ENCODE results near the gene ZNF547. TPM values are rescaled to one million over a fixed set of nuclear protein-coding genes. Genes with fewer than 3 reads are reported as not detected.

ZNF547 gene
- total and polyA plus RNA-seq, 11 donors, result 1.7 to 3.7 (median 2.6) TPM

DNA sequence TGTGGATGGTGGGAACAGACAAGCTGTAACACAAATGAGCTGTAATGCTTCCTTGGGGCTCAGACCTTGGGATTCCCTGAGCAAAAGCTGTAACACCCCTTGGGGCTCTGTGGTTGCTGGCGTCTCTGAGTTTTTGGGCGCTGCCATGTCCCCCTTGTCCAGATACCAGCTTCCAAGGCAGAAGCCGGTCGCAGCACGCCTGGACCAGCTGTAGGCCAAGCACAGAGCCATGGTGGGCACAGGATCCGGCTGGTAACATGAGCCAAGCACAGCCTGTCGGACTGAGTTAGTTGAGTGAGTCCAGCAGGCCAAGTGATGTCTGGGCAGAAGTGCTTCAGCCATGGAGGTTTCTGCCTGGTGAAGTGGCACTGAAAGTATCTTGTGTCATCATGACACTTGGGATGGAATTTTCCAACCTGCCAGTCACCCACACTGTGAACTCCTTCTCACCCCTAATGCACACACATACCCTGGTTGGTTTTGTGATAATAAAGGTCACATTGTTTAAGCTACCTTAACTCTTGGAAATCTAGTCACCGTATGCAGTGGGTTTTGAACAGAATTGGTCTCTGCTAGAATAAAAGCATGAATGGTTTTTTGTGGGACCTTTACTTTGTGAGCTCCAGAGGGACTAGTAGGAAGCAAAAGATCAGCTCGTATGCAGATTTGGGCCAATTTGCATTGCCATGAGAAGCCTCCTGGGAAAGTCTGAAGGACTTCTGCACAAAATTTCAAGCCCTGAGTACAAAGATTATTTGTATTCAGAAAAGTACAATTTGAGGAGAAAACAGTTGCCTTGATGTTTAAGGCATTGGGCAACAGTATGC lies 40.6 kb downstream of the ZNF547 start:
- ATAC-seq (peak in 1 of 4 donors; percentile 44), DNase-seq (no peak)
- peaks cover 0 to 43% (median 3%) of the 10 kb centered on the region in 12 donors for H3K9me3 ChIP-seq
- H3K4me1 ChIP-seq, result peaks cover 0 to 6% (median 0%) of the 10 kb centered on the region in 12 donors
- intact Hi-C loops (cut with DNase I), result loop anchor here in 1 of 10 donors (10.0 kb wide), 1 partner anchor 299 kb away; no protein-coding TSS in a partner anchor
- peaks cover 0 to 28% (median 14%) of the 10 kb centered on the region in 9 donors for H3K36me3 ChIP-seq
- no peak overlapping the region for H3K4me3 ChIP-seq
- H3K27me3 ChIP-seq, result no peaks in the 10 kb centered on the region
- no peak overlapping the region for H3K27ac ChIP-seq
- no peak for TF ChIP-seq POLR2A (IDR thresholded peaks at IDR 0.05)
- TF ChIP-seq, protein P1, sequence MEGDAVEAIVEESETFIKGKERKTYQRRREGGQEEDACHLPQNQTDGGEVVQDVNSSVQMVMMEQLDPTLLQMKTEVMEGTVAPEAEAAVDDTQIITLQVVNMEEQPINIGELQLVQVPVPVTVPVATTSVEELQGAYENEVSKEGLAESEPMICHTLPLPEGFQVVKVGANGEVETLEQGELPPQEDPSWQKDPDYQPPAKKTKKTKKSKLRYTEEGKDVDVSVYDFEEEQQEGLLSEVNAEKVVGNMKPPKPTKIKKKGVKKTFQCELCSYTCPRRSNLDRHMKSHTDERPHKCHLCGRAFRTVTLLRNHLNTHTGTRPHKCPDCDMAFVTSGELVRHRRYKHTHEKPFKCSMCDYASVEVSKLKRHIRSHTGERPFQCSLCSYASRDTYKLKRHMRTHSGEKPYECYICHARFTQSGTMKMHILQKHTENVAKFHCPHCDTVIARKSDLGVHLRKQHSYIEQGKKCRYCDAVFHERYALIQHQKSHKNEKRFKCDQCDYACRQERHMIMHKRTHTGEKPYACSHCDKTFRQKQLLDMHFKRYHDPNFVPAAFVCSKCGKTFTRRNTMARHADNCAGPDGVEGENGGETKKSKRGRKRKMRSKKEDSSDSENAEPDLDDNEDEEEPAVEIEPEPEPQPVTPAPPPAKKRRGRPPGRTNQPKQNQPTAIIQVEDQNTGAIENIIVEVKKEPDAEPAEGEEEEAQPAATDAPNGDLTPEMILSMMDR (IDR thresholded peaks at IDR 0.05), result no peak
- WGBS, 4 donors, result 85 to 94% (median 93%) methylated on average over 8 to 9 of the region's 9 CpGs

DNA sequence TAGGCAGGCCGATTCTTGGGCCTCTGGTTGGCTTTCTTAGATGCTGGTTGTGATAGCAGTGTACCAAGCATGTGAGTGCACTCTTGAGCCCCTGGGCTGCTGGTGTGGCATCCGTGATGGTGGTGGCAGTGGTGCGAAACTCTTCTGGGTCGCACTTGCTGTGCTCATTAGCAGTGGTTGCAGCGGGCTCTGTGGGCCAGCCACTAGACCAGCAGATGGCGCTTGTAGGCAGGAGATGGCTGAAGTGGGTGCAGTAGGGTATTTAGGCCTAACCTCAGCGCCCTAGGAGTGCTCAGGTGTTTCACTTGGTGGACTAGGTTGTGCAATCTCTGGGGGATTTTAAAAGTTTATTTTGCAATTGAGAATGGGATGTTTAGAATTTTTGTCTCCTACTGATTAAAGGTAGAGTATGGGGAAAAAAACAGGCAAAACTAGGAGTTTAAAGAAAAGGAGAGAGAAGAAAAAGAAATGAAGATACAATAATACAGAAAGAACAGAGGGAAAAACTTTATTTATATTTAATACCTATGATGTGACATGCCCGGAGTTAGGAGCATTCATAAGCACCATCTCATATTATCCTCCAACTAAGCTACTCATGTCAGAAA lies 43.3 kb downstream of the ZNF547 start:
- WGBS, 4 donors, result 10 to 14% (median 12%) methylated on average over 6 to 8 of the region's 8 CpGs
- no peak overlapping the region for H3K4me3 ChIP-seq
- no peak for TF ChIP-seq POLR2A (IDR thresholded peaks at IDR 0.05)
- TF ChIP-seq, protein P1 (IDR thresholded peaks at IDR 0.05), result peak; percentile 50 to 77 (median 65)
- peaks cover 0 to 17% (median 1%) of the 10 kb centered on the region in 12 donors for H3K9me3 ChIP-seq
- intact Hi-C loops (cut with DNase I), result loop anchor here in 1 of 10 donors (10.0 kb wide), 1 partner anchor 302 kb away; no protein-coding TSS in a partner anchor
- ATAC-seq, result peak in 3 of 4 donors; percentile 55 to 60 (median 57)
- peak; percentile 46 to 75 (median 65) for DNase-seq
- peaks cover 0 to 16% (median 5%) of the 10 kb centered on the region in 12 donors for H3K4me1 ChIP-seq
- H3K27ac ChIP-seq, result no peak overlapping the region
- H3K36me3 ChIP-seq, result peaks cover 0 to 7% (median 0%) of the 10 kb centered on the region in 9 donors
- no peaks in the 10 kb centered on the region for H3K27me3 ChIP-seq

DNA sequence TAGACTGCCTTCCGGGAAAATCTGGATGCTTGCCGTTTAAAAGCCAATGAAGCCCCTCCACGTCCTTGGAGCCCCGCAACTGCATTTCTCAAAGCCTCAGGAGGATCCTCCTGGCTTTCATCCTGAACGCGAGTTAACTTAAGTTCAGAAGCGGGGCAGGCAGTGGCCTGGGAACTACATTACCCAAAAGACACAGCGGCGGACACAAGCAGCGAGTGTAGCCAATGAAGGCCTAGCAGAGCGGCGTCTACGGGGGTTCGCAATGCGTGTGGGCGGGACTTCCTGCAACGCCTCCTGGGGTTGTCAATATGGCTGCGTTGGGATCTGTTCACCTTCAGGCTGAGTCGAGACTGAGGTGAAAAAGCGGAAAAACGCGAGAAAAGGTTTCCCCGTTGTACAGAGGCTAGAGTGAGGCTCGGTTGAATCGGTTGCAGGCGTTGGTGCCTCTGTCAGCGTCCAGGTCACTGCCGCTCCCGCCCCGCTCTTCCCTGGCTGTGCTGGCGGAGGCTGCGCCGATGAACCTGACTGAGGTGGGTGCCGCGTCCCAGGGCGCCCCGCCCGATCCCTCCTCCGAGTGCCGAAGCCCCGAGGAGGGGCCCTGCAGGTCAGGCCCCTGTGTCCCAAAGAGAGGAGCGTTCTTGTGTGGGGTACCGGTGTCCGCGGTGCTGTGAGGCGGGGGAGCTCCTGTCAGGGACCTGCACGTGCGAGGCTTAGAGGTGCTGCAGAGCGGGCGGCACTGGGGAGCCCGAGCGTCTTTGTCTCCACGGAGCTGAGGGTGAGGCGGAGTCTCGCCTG lies 47.7 kb downstream of the ZNF547 start, which contains the start of gene ZNF17:
TSS of gene ZNF17 (plus strand) at position 285 of the 795 bp plus-strand sequence. CDS start 2,455 bp downstream, outside the sequence.
- Histone ChIP-seq H3K36me3 (peaks cover 0 to 34% (median 24%) of the 10 kb centered on the region in 9 donors), H3K27me3 (no peaks in the 10 kb centered on the region), H3K4me1 (peaks cover 0 to 37% (median 15%) of the 10 kb centered on the region in 12 donors), H3K9me3 (peaks cover 0 to 8% (median 0%) of the 10 kb centered on the region in 12 donors), H3K4me3 (peak within 1 kb of the TSS; percentile 73 to 98 (median 88)), H3K27ac (peak within 1 kb of the TSS; percentile 55 to 84 (median 80))
- TF ChIP-seq, protein P1 (IDR thresholded peaks at IDR 0.05), result no peak
- peak in 1 of 2 donors; percentile 71 for TF ChIP-seq POLR2A (IDR thresholded peaks at IDR 0.05)
- DNase-seq, result peak; percentile 94 to 96 (median 95)
- intact Hi-C loops (cut with DNase I), result loop anchor here in 2 of 10 donors (2.0 to 10.0 kb wide), 2 partner anchors 24 to 744 kb away; partner anchors contain the start of genes ZNF329 (in 1 of the 2) and ZNF749 (in 1 of the 2)
- WGBS, 4 donors, result 0% methylated on average over 51 to 55 of the region's 55 CpGs
- peak; percentile 99 to 100 (median 100) for ATAC-seq

Data from heart left ventricle (tissue), 16 donors.